DND-41 (cell line): ENCODE results near the gene PUS3.

ENCODE experiments used
- CTCF ChIP-seq: IDR thresholded peaks from 2 replicates; pipeline ENCODE4 v1.5.1; 2012; ENCODE audit warnings: borderline replicate concordance, low read length, moderate library complexity, mild to moderate bottlenecking; ENCODE audit not compliant: poor library complexity, severe bottlenecking; ENCODE audit errors: extremely low read depth
- EZH2 ChIP-seq: IDR thresholded peaks from 3 replicates; pipeline ENCODE4 v1.6.1; 2012; ENCODE audit warnings: borderline replicate concordance, low read depth, mild to moderate bottlenecking, moderate library complexity, low read length, inconsistent platforms; ENCODE audit not compliant: severe bottlenecking

- no peak for TF ChIP-seq EZH2
- no peak for TF ChIP-seq CTCF
Observed at GRCh38 chr11:125901872-125902271, 1.1 kb downstream of the PUS3 start.
